Effector CD4-positive, alpha-beta T cell (primary cell): ENCODE measurements around the gene PDE4B.

Experiments
- DNase-seq: peaks from one replicate; pipeline ENCODE4 v3.0.0-alpha.2; 2020
- total RNA-seq: gene quantifications from one replicate; lab custom pipeline; 2026; lab: John Stamatoyannopoulos, UW

PDE4B gene
- total RNA-seq: 277 reads per million, percentile 95 among the genes with 10 or more reads in this experiment

DNA sequence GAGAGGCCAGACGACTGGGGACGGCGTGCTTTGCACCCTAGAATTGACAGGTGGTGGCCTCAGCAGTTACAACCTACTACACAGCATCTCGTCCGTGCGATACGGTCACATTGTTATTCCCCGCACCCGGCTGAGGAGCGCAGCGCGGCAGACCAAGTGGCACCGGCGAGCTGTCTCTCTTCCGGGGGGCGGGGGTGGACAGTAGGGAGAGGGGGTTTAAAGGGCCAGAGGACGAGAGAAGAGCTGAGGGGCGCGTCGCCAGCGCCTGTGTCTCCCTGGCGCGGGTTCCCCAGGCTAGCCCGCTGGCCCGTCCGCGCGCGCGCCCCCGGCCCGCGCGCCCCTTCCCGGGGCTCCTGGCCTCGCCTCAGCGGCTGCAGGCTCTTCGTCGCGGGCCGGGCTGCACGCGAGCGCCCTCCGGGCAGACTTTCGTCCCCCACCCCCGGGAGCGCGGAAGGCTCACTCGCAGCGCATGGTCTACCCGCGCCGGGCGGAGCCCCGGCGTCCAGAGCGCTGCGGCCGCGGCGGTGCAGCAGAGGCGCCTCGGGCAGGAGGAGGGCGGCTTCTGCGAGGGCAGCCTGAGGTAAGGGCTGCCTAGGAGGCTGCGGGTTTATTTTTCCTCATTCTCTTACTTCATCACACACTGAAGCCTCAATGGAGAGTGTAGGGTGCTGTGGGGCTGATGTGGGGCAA is at the start of gene PDE4B:
Gene PDE4B (plus strand): TSS at position 227 of the 690 bp plus-strand sequence.
- DNase-seq: no peak

DNA sequence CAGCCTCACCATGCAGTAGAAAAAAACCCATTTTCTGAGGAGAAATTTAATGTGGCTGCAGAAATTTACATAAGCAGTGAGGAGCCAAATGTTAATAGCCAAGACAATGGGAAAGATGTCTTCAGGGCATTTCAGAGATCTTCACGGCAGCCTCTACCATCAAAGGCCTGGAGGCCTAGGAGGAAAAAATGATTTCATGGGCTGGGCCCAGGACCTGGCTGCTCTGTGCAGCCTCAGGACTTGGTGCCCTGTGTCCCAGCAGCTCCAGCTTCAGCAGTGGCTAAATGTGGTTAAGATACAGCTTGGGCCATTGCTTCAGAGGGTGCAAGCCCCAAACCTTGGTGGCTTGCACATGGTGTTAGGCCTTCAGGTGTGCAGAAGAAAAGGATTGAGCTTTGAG is 48.0 kb upstream of the PDE4B start:
- DNase-seq: no peak

DNA sequence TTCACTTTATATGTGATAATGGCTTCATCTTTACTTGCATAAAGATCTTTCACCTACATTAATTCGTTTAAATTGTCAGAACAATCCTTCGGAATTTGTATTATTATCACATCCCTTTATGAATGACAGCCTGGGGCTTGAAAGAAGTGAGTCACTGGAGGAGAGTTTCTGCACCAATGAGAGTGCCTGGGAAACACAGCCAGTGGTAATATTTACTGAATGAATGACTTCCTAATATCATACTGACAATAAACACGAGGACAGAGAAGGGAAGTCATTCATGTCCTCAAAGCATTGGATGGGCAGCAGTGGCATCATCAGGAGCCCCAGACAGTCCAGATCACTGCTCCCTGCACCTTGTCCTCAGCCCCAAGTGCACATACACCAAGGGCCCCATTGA is 40.7 kb upstream of the PDE4B start:
- DNase-seq: no peak

DNA sequence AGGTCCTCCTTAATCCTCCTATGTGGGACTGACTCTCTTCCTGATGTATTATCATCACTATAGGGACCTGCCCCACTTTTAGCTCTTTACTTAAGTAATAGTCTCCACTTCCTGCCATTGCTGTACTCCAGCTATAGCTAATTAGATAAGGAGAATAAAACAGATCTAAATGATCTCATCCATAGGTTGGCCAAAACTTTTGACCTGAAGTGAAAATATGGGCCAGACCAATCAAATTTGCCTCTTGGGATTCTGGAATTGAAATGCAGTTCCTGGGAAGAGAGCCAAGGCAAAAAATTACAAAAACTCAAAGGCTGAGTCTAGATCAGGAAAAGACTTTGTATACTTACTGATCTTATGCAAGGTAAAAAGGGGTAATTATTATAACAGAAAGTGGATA is 36.1 kb upstream of the PDE4B start:
- DNase-seq: no peak

DNA sequence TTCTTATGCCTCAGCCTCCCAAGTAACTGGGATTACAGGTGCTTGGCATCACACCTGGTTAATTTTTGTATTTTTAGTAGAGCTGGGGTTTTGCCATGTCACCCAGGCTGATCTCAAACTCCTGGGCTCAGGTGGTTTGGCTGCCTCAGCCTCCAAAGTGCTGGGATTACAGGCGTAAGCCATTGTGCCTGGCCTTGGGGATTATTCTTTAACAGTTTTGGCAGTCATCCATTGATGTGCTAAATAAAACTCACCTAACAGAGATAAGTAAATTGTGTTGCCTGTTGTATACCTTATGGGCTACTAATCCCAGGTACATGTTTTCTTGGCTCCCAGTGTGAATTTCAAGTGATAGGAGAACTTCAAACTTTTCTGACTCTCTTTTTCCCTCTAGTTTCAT is 35.2 kb upstream of the PDE4B start:
- DNase-seq: no peak

DNA sequence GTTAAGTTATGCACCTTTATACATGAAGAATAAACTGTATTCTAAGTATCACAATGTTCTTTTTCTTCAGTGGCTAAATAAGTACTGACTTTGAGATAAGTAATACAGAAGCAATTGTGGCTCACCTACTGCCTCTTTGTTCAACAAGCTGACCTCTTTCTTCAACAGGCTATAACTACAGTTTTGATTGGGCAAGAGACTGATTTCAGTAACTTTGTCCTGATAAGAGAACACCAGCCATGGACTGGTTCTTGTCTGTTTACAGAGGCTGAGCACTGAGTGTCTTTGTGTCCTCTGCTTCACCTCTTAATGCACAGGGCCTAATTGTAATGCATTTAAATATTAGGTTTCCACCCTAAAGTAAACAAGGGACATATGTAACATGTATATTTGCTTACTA is 34.6 kb upstream of the PDE4B start:
- no peak for DNase-seq

DNA sequence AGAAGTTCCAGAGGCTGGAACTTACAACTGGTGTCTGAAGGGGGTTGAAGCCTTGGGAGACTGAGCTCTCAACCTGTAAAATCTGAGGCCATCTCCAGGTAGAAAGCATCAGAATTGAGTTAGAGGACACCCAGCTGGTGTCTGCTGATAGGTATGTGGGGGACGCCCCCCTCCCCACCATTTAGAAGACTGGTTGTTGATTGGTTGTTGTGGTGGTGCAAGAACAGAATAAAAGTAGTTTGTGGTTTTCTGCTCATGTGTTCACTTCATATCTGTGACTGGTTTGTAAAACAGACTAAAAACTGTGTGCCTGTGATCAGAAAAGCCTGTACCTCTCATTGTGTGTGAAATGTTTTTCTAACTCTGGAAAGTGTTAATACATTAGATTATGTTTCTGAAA is 33.2 kb upstream of the PDE4B start:
- DNase-seq: no peak

DNA sequence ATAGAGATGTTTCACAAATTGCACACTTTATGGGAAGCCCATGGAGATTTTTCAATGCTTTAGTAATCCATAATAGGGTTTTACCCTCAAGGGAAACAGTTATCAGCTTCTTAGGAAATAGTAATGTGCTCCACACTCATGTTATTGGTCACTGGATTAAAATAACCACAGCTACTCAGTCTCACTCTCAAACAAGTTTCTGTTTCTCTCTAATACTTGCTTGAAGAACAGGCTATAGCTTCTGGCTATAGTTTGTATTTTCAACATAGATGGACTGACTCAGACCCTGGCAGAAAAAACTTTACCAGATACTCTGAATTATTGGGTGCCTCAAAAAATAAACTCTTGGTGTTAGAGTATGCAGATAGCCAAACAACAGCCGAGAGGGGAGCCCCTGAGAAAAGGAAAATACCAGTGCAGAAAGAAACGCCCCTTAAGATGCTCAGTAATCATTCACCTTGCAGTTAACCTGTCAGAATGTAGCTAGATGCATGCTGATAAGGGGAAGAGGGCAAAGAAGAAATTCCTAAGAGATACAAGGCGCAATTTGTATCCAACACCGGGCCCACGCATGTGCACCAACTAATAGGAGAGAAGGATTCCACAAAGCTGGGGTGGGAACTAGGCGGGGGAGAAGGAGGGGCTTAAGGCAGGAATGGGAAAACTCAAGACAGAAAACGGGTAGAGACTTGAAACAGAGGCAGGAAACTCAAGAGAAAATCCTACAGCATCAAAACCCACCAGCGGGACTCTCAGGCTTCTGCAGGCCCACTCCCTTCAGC is 30.4 kb upstream of the PDE4B start:
- DNase-seq: no peak

DNA sequence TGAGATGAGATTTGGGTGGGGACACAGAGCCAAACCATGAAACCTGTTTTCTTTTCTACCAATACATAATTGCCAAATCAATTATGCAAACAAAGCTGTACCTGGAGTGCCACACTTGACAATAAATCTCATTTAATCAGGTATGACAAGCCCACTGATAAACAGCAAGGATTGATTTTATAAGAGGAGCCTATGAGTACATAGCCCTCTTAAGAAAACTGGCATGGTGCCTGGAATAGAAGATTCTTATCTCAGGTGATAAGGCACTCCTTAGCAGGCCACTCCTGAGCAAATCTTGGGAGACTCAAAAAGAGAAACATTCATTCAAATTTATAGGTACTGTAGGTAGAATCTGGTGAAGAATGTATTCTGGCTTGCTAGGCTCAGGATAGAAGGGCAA is 28.6 kb upstream of the PDE4B start:
- no peak for DNase-seq

DNA sequence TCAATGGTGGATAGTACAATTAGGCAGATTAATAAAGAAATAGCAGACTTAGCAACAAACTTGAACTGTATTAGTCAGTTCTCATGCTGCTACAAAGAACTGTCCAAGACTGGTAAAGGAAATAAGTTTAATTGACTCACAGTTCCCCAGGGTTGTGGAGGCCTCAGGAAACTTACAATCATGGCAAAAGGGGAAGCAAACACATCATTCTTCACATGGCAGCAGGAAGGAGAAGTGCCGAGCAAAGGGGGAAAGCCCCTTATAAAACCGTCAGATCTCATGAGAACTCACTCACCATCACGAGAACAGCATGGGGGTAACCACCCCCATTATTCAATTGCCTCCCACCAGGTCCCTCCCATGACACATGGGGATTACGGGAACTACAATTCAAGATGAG is 27.1 kb upstream of the PDE4B start:
- DNase-seq: no peak

DNA sequence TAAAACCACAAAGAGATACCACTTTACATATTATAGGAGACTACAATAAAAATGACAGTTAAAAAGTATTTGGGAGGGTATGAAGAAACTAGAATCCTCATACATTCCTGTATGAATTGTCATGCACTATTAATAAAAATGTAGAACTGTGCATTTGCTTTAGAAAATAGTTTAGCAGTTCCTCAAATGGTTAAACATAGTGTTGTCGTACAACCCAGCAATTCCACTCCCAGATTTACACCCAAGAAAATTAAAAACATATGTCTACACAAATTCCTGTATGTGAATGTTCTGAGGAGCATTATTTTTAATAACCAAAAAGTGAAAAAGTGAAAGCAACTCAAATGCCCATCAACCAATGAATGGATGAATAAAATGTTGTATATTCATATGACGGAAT is 23.1 kb upstream of the PDE4B start:
- no peak for DNase-seq

DNA sequence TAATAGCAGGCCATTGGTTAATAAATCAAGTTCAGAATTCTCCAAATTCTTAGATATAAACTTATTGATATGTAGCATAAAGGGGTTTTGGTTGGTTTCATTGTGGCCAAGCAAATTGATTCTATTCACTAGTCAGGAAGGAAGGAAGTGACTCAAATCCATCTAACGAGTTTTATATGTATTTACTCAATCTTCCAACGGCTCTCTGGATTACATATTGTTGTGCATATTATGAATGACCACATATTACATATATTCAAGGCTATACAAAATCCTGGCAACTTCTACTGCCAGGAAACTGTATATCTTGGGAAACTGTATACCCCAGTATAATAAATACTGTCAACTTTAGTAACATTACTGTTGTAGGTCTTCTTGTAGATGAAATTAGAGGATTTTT is 20.1 kb upstream of the PDE4B start:
- no peak for DNase-seq

DNA sequence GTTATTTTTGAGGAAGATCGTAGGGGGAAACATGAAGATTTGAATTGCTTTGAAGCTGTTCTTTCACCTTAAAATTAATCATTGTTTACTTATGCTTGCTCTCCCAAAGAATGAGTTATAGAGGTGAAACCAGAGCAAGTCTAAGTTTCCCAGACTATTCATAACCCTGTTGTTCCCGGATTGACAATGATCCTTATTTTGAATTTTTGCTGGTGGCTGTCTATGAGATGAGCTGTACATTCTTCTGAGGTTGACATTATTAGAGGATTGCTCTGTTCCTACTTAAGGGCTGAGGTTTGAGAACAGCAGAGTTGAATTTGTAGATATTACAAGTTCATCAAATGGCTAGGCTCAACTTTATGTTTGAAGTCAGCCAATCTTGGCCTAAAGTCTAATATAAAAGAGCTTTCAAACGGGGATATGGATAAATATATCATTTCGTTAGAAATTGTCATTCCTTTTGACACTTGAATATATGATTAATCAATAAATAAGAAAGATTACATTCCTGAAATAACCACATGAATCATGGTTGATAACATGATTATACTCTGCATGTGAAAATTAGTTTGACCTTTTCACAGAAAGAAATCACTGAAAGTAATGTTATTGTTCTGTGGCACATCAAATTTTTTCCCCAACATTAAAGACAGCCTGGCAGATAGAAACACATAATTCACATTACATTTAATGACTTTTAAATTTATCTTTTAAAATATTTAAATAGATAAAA is 19.1 kb upstream of the PDE4B start:
- no peak for DNase-seq

DNA sequence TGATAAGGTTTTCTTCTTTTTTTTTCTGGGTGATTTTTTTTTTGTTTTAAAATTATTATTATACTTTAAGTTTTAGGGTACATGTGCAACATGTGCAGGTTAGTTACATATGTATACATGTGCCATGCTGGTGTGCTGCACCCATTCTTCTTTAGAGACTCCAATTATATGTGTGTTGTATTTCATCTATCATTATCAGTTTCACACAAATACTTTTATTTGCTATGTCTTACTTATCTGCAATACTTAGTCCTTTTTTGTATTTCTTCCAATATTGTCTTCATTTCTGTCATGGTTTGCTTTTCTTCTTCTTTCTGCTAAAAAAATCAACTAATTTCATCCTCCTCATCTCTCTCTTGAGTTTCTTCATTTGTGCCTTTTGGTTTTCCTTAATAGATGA is 3.9 kb upstream of the PDE4B start:
- no peak for DNase-seq

DNA sequence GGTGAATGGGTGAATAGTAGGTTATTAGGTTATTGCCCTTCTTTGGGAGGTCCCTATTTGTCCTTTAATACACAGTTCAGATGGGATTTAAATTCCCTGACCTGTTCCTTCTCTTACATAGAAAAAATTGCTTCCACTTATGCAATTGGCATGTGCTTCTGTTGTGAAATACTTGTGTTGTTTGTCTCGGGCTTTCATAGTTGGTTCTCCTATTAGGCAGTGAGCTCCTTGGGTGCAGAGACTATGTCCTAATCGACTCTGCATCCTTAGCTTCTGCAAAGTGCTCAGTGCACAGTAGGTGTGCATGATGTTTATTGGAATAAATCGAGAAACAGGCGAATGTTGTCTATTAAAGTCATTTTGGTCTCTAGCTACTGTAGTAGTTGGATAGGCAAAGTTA is 1.3 kb upstream of the PDE4B start:
- no peak for DNase-seq

DNA sequence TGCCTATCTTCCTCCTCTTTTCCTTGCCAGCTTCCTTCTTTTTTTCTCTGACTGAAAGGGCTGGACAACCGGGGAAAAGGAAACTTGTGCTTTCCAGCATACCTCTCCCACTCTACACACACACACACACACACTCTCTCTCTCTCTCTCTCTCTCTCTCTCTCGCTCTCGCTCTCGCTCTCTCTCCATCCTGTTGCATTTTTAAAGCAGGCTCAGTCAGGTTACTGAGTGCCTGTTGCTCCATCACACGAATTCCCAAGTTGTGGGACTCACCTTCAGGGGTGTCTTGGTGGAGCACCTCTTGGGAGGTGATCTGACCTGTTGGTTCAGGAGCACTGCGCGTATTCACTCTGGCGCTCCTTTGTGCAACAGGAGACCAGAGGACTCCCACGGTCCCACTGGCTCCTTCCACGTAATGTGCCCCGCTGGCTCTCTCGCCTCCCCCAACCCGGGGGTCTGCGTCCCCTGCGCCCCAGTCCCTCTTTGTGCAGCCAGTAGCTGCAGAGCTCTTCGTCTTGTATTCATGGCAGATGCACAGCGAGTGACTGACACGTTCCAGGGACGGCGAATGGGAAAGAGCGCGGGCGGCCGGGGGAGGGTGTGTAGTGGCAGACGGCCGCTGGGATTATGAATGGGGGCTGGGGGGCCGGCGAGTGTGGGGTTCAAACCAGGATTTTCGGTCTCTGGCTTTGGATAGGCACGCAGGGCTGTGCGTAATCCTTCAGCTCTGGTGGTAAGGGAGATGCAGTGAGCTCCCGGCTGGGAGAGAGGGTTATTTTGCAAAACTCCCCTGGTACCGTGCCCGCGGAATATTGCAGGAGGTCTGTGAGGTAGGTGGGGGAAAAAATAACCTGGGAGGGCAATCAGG is 660 bp upstream of the PDE4B start:
- DNase-seq: no peak

DNA sequence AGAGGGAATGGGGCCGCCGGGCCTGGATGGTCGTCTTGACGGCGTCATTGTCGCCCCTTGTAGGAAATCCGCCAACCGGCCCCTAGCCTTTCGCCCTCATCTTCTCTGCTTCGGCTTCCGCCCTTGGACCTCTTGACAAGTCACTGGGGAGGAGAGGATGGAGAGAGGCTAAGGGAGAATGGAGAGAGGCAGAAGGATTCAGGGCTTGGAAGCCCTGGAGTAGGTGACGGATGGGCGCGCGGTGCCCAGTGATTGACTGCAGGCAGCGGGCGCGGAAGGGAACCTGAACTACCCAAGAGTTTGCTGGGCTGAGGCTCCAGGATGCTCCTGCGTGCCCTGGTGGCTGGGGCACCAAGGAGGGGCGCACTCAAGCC is 651 bp downstream of the PDE4B start:
- no peak for DNase-seq

DNA sequence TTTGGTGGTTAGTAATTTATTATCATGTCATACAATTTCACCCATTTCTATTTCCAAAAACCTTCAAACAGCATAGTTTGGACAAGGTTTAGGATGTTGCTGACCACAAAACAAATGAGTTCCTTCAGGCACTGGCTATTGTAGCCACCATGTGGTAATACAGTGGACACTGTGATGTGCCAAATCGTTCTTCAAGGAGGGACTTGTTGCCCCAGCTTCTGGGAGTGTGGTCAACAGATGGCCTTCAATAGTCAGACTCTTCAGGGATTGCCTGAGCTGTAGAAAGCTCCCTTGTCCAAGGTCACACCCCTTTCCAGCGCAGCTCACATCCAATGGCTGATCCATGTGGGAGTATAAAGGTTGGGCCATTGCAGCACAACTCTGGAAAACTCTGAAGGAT is 2.6 kb downstream of the PDE4B start:
- DNase-seq: no peak

DNA sequence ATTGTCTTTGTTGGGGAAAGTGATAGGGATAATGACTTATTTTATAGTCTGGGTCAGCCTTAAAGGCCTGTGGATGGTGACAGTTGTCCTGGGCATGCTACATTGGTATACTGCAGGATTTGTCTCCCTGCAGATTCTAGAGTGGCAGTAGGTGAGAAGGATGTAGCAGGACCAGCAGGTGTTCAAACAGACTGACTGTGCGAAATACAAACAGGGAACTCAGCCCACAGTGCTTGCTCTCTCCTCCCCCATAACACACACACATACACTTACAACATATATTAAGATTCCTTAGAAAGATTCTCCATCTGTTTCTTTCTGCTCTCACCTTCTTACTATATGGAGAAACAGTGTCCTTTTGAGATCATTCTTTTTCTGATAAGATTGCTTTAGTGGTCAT is 6.9 kb downstream of the PDE4B start:
- DNase-seq: no peak

DNA sequence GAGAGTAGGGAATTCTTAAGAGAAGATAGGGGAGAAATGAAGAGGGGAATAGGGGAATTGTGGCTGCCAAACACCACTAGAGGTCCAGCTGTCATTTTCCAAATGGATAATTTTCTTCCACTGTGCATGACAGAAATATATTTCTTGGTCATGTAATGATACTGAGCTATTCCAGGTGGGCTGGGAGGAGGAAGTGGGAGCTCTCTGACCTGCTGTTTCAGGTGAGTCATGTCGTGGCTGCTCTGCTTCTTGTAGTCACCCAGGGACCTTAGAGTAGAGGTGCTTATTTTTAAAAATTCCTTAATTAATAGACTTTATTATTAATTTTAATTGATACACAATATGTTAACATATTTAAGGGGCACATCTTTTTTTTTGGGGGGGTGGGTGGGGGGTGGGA is 11.9 kb downstream of the PDE4B start:
- DNase-seq: no peak

DNA sequence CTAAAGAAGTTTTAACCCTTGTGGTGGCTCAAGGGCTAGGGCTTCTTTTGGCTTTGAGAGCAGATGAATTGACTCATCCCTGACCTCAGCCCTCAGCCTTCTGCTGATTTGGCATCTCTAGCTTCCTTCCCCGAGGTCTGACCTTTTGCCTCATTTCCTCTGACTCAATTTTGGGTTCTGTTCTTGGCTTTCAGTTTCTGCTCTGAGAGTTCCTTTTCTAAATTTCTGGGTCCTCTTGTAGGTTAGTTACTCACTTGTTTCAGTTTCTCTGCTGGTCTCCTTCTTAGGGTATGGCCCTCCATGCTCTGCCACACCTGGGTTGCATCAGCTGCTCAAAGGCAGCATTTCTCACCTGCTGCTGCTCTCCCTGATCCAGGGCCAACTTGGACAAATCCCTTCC is 19.4 kb downstream of the PDE4B start:
- DNase-seq: no peak

DNA sequence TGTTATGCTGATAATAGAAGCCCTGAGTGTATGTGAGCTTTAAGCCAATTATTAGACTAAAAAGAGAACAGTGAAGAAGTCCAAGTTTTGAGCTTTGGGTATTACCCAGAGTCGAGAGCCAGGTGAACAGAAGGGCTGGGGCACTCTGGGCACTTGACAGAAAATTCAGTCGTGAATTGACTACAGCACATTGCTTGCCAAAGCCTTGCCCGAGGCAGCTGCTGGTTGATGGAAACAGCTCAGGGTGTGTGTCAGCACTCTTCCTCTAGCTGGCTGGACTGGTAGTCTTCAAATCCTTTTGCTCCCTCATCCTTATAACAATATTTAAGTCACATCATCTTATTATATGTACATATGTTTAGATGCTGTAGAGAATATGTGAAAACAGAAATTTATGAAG is 21.3 kb downstream of the PDE4B start:
- DNase-seq: no peak

DNA sequence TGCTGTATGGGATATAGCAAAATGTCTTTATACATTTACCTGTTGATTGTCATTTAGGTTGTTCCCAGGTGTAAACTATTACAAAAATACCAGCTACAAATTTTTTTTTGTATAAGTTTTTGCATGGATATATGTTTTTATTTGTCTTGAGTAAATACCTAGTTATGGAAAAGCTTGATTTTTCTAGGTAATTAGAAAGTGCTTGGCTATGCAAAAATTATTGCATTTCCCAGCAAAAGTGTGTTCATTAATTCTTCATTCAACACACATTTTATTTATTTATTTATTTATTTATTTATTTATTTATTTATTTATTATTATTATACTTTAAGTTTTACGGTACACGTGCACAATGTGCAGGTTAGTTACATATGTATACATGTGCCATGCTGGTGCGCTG is 22.1 kb downstream of the PDE4B start:
- no peak for DNase-seq
